NB4 (cell line): Measurements from ENCODE around the gene NKX2-2.

Source experiments
- DNase-seq: peaks from one replicate; pipeline ENCODE4 v3.0.0; 2010; ENCODE audit warnings: low read depth
- H3K4me3 ChIP-seq: one replicate; pipeline ENCODE4 v1.5.1; 2011; ENCODE audit warnings: mild to moderate bottlenecking, low read depth, low read length, moderate library complexity
- MYC ChIP-seq: IDR thresholded peaks from 2 replicates; pipeline ENCODE4 v1.6.1; 2011; ENCODE audit warnings: low read depth, low read length
- POLR2A ChIP-seq: IDR thresholded peaks from 2 replicates; pipeline ENCODE4 v1.6.1; 2011; ENCODE audit warnings: mild to moderate bottlenecking; ENCODE audit not compliant: insufficient read length; ENCODE audit errors: extremely low read depth
- TF ChIP-seq, protein P1 (sequence below): IDR thresholded peaks from one replicate; pipeline ENCODE4 v1.5.1; 2012; ENCODE audit warnings: low read depth, low read length
- TF ChIP-seq, protein P2 (sequence below): IDR thresholded peaks from 2 replicates; pipeline ENCODE4 v1.6.1; 2011; ENCODE audit warnings: low read depth, low read length

The NKX2-2 gene

GRCh38 chr20:21516861-21517565 lies 3.1 kb upstream of the NKX2-2 start:
- no peak overlapping the region for H3K4me3 ChIP-seq
- no peak for DNase-seq
- TF ChIP-seq, protein P1, sequence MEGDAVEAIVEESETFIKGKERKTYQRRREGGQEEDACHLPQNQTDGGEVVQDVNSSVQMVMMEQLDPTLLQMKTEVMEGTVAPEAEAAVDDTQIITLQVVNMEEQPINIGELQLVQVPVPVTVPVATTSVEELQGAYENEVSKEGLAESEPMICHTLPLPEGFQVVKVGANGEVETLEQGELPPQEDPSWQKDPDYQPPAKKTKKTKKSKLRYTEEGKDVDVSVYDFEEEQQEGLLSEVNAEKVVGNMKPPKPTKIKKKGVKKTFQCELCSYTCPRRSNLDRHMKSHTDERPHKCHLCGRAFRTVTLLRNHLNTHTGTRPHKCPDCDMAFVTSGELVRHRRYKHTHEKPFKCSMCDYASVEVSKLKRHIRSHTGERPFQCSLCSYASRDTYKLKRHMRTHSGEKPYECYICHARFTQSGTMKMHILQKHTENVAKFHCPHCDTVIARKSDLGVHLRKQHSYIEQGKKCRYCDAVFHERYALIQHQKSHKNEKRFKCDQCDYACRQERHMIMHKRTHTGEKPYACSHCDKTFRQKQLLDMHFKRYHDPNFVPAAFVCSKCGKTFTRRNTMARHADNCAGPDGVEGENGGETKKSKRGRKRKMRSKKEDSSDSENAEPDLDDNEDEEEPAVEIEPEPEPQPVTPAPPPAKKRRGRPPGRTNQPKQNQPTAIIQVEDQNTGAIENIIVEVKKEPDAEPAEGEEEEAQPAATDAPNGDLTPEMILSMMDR = no peak
- TF ChIP-seq, protein P2, sequence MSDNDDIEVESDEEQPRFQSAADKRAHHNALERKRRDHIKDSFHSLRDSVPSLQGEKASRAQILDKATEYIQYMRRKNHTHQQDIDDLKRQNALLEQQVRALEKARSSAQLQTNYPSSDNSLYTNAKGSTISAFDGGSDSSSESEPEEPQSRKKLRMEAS = no peak
- no peak for TF ChIP-seq POLR2A
- TF ChIP-seq MYC = no peak

- H3K4me3 ChIP-seq = no peak overlapping the region
- DNase-seq = no peak
- TF ChIP-seq POLR2A = no peak
- no peak for TF ChIP-seq MYC
- TF ChIP-seq, protein P2 = no peak
- TF ChIP-seq, protein P1 = no peak
Observed at GRCh38 chr20:21516180-21516567, 2.3 kb upstream of the NKX2-2 start.

- no peak for DNase-seq
- H3K4me3 ChIP-seq = no peak overlapping the region
- TF ChIP-seq MYC (no peak), POLR2A (no peak)
- TF ChIP-seq, protein P1 = no peak
- TF ChIP-seq, protein P2 = no peak
Observed at GRCh38 chr20:21515300-21516179, 1.7 kb upstream of the NKX2-2 start.

DNA sequence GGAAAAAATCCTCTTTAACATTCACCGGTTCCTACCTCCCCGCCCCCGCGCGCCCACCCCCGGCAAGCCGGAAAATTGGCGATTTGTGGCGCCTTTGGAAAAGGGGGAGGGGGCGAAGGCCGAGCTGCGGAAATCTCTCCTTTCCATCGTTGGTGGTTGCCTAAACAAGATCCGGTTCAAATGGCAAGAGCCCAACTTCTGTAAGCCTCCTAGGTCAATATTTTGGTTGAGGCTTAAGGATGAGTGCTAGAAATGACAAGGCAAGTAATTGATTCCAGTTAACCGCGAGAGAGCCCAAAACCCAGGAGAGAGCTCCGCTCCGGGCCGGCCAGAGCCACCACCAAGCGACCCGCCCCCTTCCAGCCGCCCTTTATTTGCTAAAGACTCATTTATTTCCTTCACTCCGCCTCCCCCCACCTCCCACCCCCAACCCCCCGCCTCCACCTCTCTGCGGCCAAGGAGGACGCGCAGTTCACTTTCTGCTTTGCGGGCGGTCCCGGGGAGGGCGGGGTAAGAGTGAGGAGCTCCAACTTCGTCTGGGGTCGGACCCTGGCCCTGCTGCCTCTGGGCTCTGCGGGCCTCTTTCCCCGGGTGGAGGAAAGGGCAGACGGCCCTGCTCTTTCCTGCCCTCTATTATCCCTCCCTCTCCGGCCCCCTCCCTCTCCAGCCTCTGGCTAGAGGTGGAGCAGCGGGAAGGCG lies 838 bp upstream of the NKX2-2 start:
- no peak for DNase-seq
- H3K4me3 ChIP-seq = no peak overlapping the region
- TF ChIP-seq MYC (no peak), POLR2A (no peak)
- TF ChIP-seq, protein P2 = no peak
- TF ChIP-seq, protein P1 = no peak

DNA sequence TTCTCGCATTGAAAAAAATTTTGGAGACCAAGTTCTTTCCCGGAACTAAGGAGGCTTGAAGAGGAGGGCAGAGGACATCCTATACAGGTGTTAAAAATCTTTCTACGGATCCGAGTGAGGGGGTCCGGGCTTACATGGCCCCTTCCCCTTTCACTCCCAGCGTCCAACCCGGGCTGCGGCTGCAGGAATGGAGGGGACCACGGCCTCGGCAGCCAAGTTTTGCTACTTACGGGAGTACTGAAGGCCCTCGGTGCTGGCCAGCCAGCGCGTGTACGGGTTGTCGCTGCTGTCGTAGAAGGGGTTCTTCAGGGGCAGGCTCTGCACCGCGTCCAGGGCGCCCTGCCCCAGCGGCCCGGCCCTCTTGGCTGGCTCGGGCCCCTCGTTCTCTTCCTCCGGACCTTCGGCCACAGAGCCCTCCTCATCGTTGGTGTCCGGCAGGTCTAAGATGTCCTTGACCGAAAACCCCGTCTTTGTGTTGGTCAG lies 642 bp downstream of the NKX2-2 start:
- no peak for DNase-seq
- TF ChIP-seq MYC (no peak), POLR2A (no peak)
- TF ChIP-seq, protein P2 = no peak
- TF ChIP-seq, protein P1 = no peak
- no peak overlapping the region for H3K4me3 ChIP-seq
